HepG2 (cell line): ENCODE measurements around the gene HNRNPL. TPM values are rescaled to one million over a fixed set of nuclear protein-coding genes. Genes with fewer than 3 reads are reported as not detected.

Source experiments
- ZBTB40 ChIP-seq, 2 experiments: fragments of 450-650 bp in 1 of 2; sonication (generic) in 1 of 2; formaldehyde crosslinking in 1 of 2; IDR thresholded peaks; 2 replicates each; pipeline versions ENCODE4 v1.6.1 to v1.8.0; 2016 to 2022; ENCODE audit warnings: antibody characterized with exemption in 1 of 2, mild to moderate bottlenecking in 1 of 2, missing genetic modification reagents in 1 of 2
- ZNF335 ChIP-seq: sonication (generic); formaldehyde crosslinking; IDR thresholded peaks from 2 replicates; pipeline ENCODE4 v1.4.0; 2020; ENCODE audit warnings: missing genetic modification reagents
- polyA plus RNA-seq, 8 experiments: library from polyadenylated mRNA; depleted of rRNA in 3 of 8; stranded (reverse) in 7 of 8; unstranded in 1 of 8; fragments of >200 nt; fragmentation: Illumina TruSeq in 4 of 8; extraction: Trizol in 4 of 8; gene quantifications; 2 replicates each; pipeline versions ENCODE4 v1.2.1 to v1.2.3, GENCODE V29; 2011 to 2016; ENCODE audit warnings: low read depth in 4 of 8, missing spikeins in 1 of 8, mixed read lengths in 1 of 8; ENCODE audit not compliant: insufficient read depth in 1 of 8
- total RNA-seq, 5 experiments: library from RNA; depleted of rRNA; stranded (reverse); fragments of >200 nt; fragmentation: Illumina TruSeq; extraction: Trizol; gene quantifications; 2 replicates each; pipeline ENCODE4 v1.2.3, GENCODE V29; 2016; ENCODE audit warnings: low read depth in 1 of 5

Gene HNRNPL
- total and polyA plus RNA-seq, 2 of the 13 experiments (the other 11 are each of a cell fraction or from before 2014, with no cell fraction given): 156 to 278 TPM

- TF ChIP-seq ZBTB40 (IDR thresholded peaks at IDR 0.05) (no peak), ZBTB40 (CRISPR knock-in tag; IDR thresholded peaks at IDR 0.05) (no peak), ZNF335 (CRISPR knock-in tag) (no peak)
Observed at GRCh38 chr19:38870612-38871011, 20.8 kb upstream of the HNRNPL start (continued).
